RPMI7951 (cell line): ENCODE measurements around the gene WWC1. TPM values are rescaled to one million over a fixed set of nuclear protein-coding genes. Genes with fewer than 3 reads are reported as not detected.
"Not testable (repeated sequence)": the region's sequence is repeated elsewhere in the genome, so short reads cannot be mapped to it uniquely, and the experiment has no call there.

ENCODE experiments used
- DNase-seq: peaks from one replicate; pipeline ENCODE4 v3.0.0-alpha.2; 2012; ENCODE audit warnings: low read depth
- total RNA-seq: library from RNA; depleted of rRNA; stranded (reverse); fragments of >200 nt; shearing (Covaris generic); gene quantifications from 2 replicates; pipeline ENCODE4 v1.2.3, GENCODE V29; 2014

WWC1 gene
- total RNA-seq, 1 experiment from 2014 or later: 0.24 TPM

DNA sequence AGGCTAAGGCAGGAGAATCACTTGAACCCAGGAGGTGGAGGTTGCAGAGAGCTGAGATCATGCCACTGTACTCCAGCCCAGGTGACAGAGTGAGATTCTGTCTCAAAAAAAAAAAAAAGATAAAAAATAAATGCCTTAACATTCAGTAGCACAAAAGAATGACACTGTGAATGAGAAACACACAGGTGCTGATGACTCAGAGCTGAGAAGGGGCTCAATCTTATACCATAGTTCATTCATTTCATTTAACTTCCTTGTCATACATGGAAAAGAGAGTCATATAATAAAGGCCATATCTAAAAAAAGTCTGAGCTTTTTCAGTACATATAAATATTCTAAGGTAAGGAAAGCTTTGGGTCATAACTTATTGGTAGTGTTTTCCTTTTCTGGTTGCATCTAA lies 40.6 kb downstream of the WWC1 start:
- no peak for DNase-seq

GRCh38 chr5:168334280-168334679 lies 42.8 kb downstream of the WWC1 start:
- DNase-seq: no peak

GRCh38 chr5:168334695-168335094 lies 43.2 kb downstream of the WWC1 start:
- DNase-seq: no peak

DNA sequence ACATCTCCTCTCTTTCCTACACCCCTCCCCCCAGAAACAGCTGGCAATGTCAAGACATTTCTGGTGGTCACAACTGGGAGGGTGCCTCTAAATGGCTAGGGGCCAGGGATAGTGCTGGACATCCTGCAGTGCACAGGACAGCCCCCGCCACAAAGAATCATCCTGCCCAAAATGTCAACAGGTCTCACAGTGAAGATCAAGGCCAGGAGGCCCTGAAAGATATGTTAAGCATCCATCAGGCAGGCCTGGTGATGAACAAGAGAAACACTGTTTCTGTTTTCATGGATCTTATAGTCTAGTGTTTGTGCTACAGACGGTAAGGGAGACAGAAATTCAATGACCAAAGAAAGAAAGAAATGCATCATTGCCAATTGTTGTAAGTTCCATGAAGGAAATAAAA lies 45.9 kb downstream of the WWC1 start:
- no peak for DNase-seq

GRCh38 chr5:168339109-168339771 lies 47.8 kb downstream of the WWC1 start:
- DNase-seq: no peak

DNA sequence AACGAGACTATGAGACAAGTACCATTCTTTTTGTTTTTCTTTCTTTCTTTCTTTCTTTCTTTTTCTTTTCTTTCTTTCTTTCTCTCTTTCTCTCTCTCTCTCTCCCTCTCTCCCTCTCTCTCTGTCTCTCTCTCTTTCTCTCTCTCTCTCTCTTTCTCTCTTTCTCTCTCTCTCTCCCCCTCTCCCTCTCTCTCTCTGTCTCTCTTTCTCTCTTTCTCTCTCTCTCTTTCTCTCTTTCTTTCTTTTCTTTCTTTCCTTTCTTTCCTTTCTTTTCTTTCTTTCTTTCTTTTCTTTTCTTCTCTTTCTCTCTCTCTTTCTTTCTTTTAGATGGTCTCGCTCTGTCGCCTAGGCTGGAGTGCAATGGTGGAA lies 48.3 kb downstream of the WWC1 start:
- not testable (repeated sequence) for DNase-seq

DNA sequence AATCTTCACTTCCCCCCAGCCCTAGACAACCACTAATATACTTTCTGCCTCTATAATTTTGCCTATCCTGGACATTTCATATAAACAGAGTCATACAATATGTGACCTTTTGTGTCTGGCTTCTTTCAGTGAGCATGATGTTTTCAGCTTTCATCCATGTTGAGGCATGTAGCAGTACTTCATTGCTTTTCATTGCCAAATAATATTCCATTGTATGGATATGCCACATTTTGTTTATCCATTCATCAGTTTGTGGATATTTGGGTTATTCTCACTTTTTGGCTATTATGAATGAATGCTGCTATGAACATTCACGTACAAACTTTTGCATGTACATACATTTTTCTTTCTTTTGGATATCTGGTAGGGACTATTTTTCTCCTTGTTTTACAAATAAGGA lies 49.0 kb downstream of the WWC1 start:
- no peak for DNase-seq

DNA sequence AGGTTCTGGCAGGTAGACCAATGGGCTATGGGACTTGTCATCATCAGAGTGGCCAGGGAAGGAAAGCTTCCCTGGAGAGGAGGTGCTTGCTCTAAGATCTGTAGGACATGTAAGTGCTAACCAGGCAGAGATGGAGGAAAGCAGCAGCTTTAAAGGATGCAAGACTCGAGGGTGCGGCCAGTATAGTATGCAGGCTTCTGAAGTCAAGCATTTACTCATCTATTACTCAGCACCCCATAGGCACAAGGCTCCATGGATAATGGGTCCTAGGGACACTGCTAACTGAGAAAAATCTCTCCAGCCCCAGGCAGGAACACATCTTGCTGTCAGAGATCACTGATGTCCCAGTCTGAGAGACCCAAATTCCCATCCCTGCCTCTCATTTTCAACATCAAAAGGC lies 49.7 kb downstream of the WWC1 start:
- peak; percentile 15 for DNase-seq

DNA sequence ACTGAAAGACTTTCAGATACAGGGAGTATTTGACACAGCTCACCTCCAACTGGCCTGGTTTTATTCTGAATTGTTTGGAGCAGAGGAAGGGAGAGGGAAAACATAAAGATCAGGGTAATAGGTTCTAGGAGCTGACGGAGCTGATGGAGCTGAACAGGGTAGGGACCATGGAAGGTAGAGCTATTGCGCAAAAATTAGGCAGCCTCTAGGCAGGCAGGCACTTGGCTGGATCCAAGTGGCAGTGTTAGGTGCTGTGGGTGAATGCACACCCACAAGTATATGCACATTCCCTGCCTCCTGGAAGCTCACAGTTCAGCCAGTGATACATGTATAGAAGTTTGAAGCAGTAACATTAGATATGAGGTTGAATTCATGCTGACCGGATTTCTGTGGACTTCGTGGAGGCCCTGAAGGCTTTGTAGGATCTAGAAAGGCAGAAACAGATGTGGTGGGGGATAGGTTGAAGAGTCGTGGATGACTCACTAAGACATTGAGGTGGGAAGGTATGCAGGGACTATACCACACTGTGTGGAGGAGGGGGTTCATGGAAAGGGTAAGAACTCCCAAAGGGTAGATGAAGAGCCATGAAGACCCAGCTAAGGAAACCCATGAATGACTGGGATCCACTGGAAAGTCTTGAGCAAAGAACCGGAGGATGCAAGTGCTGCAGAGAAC lies 50.8 kb downstream of the WWC1 start:
- DNase-seq: peak; percentile 58

- DNase-seq: peak; percentile 25
These were observed 51.5 kb downstream of the WWC1 start for GRCh38 chr5:168342985-168343384.

- no peak for DNase-seq
These were observed 55.0 kb downstream of the WWC1 start for GRCh38 chr5:168346417-168346816.

DNA sequence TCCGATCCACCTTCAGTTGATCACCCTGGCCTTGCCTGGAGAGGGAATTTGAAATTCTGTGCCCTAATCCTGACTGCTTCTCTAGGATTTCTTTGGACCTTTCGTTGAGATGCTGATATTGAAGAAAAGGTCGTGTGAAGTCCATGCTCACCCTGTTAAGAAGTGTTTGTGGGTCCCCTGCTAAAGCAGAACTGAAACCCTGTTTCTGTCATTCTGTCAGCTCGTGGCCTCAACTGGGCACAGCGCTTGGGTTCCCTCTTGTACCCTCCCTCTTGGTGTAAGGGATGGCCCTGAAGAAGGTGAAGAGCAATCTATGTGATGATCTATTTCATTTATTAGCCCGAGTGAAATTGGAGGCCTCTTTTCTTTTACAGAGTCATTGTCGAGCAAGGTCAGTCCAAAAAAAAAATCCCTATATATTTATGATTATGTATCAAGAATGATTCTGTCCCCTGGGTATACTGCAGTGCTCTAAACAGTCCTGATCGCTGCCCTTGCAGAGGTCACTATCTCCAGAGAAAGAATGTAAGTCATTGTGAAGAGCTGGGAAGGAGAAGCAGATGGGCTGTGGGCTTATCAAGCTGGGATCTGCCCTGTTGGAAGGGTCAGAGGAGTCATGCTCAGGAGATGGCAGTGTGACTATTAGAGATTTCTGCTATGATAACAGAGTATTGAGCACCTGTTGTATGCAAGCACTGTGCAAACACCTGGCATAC lies 56.1 kb downstream of the WWC1 start:
- no peak for DNase-seq

GRCh38 chr5:168348084-168348414 lies 56.6 kb downstream of the WWC1 start:
- no peak for DNase-seq

DNA sequence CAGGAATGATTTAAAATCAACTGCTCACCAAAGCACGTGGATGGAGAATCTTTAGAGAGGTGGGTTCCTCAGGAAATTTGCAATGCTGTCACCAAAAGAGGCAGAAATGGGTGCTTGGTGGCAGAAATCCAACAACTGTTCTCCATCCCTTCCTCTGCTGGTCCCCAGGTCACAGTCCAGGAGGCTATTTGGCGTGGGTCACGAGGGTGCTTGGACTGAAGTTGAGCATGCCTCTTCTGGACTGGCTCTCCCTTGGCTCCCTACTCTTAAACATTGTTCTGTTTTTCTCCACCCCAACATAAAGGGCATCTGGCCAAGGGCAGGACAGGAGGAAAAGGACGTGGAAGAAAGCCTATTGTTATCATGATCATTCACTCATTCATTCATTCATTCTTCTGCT lies 58.9 kb downstream of the WWC1 start:
- no peak for DNase-seq

GRCh38 chr5:168353216-168353957 lies 61.9 kb downstream of the WWC1 start:
- DNase-seq: no peak

- no peak for DNase-seq
These were observed 63.0 kb downstream of the WWC1 start for GRCh38 chr5:168354397-168354796.

GRCh38 chr5:168356171-168356570 lies 64.7 kb downstream of the WWC1 start:
- no peak for DNase-seq

GRCh38 chr5:168356592-168356991 lies 65.1 kb downstream of the WWC1 start:
- no peak for DNase-seq

DNA sequence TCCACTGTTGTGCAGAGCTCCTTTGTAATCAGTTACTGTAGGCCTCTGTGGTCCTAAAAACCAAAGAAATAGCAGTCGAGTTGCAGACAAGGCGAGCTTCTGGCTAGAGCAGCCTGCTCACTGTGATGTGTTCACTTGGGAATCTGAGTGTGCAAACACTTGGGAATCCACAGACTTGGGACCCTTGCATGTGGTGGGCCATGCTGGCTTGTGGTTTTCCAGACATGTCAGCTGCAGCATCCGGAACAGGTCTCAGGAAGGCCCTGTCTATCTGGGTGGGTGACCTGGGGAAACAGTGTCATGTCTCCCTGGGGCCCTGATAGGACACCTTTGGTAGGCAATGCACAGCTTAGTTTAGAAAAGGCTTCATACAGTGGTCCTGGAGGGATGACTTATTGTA lies 66.4 kb downstream of the WWC1 start:
- no peak for DNase-seq

- no peak for DNase-seq
These were observed 68.5 kb downstream of the WWC1 start for GRCh38 chr5:168359820-168360460.

- DNase-seq: no peak
These were observed 69.3 kb downstream of the WWC1 start for GRCh38 chr5:168360521-168361285.
